ENCODE results near the gene CHCHD1. TPM values are rescaled to one million over a fixed set of nuclear protein-coding genes. Genes with fewer than 3 reads are reported as not detected.
"Not testable (repeated sequence)": the region's sequence is repeated elsewhere in the genome, so short reads cannot be mapped to it uniquely, and the experiment has no call there.

CHCHD1 gene
- total RNA-seq, 2 donors from 2014 or later, result 15.1 to 18.8 TPM

DNA sequence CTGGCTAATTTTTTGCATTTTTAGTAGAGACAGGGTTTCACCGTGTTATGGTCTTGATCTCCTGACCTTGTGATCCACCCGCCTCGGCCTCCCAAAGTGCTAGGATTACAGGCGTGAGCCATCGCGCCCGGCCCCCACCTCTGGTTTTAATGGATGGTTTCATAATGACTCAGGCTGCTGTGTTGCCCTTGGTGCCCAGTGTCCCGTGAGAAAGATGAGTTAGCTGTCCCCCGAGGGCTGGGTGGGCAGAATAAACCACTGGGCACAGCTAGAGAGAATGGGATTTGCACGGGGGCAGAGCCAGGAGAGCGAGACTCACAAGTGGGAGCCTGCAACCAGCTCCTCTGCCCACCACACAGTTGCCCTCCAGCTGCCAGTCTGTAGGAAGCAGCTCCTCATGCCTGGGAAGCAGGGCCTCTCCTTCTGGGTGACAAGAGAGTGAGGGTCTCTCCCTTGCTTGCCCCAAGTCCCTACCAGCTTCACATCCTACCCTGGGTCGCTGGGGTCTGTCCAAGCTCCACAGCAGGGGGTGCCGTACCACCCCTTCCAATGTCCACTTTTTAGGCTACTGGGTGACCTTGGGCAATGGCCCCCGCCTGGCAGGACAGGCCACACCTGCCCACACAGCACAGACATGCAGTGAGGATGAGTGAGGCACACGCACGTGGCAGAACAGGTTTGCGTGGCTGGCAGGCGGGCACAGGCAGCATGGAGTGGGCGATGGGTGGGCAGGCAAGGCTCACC, 45.7 kb downstream of the CHCHD1 start:
- intact Hi-C loops (cut with DNase I), result no loop called here

DNA sequence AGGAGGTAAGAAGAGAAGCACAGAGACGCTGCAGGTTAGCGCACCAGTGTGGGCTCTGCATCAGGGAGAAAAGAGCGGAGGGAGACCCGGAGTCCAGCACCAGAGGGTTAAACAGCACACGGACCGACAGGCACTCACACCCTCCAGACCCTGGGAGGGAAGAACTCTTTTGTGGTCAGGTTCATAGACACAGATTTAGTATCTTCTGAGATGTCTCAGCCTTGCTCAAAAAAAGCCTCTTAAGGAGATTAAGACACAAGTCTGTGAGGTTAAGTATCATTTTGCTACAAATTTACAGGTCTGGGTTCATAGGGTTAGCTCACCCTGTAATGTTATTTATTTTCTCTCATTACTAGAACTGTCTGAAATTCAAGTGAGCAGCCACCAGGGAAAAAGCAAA, 46.3 kb downstream of the CHCHD1 start:
- intact Hi-C loops (cut with DNase I), result no loop called here
- no peak for DNase-seq (ENCODE audit: low spot score)

More for the DNA sequence above, 45.7 kb downstream of the CHCHD1 start:
- DNase-seq (ENCODE audit: low spot score), result no peak

DNA sequence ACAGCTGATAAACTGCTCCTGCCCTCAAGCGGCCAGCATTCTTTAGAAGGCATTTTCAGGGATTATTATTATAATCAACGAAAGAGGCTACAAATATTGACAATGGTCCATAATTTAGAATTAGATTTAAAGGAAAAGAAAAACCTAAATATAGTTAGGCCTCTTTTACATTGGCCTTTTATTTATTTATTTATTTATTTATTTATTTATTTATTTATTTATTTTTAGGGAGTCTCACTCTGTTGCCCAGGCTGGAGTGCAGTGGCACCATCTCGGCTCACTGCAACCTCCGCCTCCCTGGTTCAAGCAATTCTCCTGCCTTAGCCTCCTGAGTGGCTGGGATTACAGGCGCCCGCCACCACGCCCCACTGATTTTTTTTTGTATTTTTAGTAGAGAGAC, 47.2 kb downstream of the CHCHD1 start:
- DNase-seq (ENCODE audit: low spot score); intact Hi-C loops (cut with DNase I): not testable (repeated sequence)

Other genes starting within 250 kb of the CHCHD1 start
- gene USP54, start 190.7 kb upstream of the CHCHD1 start, total RNA-seq, result 10 to 100 TPM; 53.9 to 58.3 TPM
- 1 to 10 TPM; 2.8 to 3.3 TPM for gene MYOZ1, start 140.6 kb upstream of the CHCHD1 start, total RNA-seq
- gene SYNPO2L, start 126.0 kb upstream of the CHCHD1 start, total RNA-seq, result 1 to 10 TPM; 3.1 to 4.7 TPM
- 1 to 10 TPM; 7.3 to 7.8 TPM for gene AGAP5, start 83.9 kb upstream of the CHCHD1 start, total RNA-seq
- 10 to 100 TPM; 51.3 to 51.4 TPM for gene SEC24C, start 37.7 kb upstream of the CHCHD1 start, total RNA-seq
- 10 to 100 TPM; 73.4 to 92.0 TPM for gene ZSWIM8, start 3.6 kb downstream of the CHCHD1 start, total RNA-seq
- 10 to 100 TPM; 23.4 to 24.4 TPM for gene NDST2, start 29.6 kb downstream of the CHCHD1 start, total RNA-seq
- 10 to 100 TPM; 70.1 to 78.8 TPM for gene CAMK2G, start 92.5 kb downstream of the CHCHD1 start, total RNA-seq
- gene PLAU, start 129.1 kb downstream of the CHCHD1 start, total RNA-seq, result 10 to 100 TPM; 34.2 to 36.7 TPM
- 100 to 1,000 TPM; 419 to 480 TPM for gene VCL, start 216.1 kb downstream of the CHCHD1 start, total RNA-seq